T-helper 1 cell treated with Interleukin-12 subunit alpha and Interleukin-12 subunit beta and Interleukin-4 antibody, amounts not matched to agents 30 ng/mL and 1 ng/mL, for 36 hours (primary cell): ENCODE results near the gene AMMECR1. TPM values are rescaled to one million over a fixed set of nuclear protein-coding genes. Genes with fewer than 3 reads are reported as not detected.

Source experiments
- total RNA-seq: library from RNA; stranded (reverse); gene quantifications from 2 replicates; pipeline ENCODE4 v1.2.3, GENCODE V29; 2022

Gene AMMECR1
- total RNA-seq, 1 donor from 2014 or later: 11.7 TPM

Other genes with a start within 250 kb of the AMMECR1 start
- gene RTL9, start 40.8 kb upstream of the AMMECR1 start, total RNA-seq: not detected in 2 replicates